IMR-90 (cell line): ENCODE results near the gene MYOM1. TPM values are rescaled to one million over a fixed set of nuclear protein-coding genes. Genes with fewer than 3 reads are reported as not detected.

Experiments used
- ATAC-seq: fragments of 200-7000 bp; cut with Tn5 transposase; 2 replicates; pipeline ENCODE4 v1.9.1; 2020; ENCODE audit warnings: low read depth, mild to moderate bottlenecking, moderate library complexity
- BruUV-seq: library from RNA; stranded (reverse); fragments of 400-500 nt; replicated peaks from 2 replicates; lab custom pipeline; 2021; lab: Mats Ljungman, UMichigan
- CTCF ChIA-PET: fragments of 300-600 bp; formaldehyde crosslinking; extraction: SDS; loops from one replicate; lab custom pipeline; 2021; ENCODE audit warnings: antibody characterized with exemption; lab: Yijun Ruan, JAX
- POLR2A ChIA-PET: fragments of 300-600 bp; sonication (Branson Sonifier 250); formaldehyde crosslinking; loops from one replicate; lab custom pipeline; 2022; ENCODE audit warnings: antibody characterized with exemption; ENCODE audit not compliant: unreplicated experiment; lab: Charles Lee
- DNase-seq: peaks from one replicate; pipeline ENCODE4 v3.0.0; 2013
- H2AFZ ChIP-seq: replicated peaks from 2 replicates; pipeline ENCODE3; 2013; ENCODE audit warnings: low read length, mild to moderate bottlenecking; ENCODE audit not compliant: poor library complexity
- H2AK5ac ChIP-seq: 2 replicates; pipeline ENCODE4 v1.6.1; 2013; ENCODE audit warnings: low read depth, low read length, inconsistent platforms
- H2AK9ac ChIP-seq: replicated peaks from 2 replicates; pipeline ENCODE3; 2013; ENCODE audit warnings: mild to moderate bottlenecking, low read depth, low read length, moderate library complexity; ENCODE audit not compliant: poor library complexity
- H2BK120ac ChIP-seq: 2 replicates; pipeline ENCODE4 v1.6.1; 2013; ENCODE audit warnings: low read depth, low read length, inconsistent platforms
- H2BK15ac ChIP-seq: 3 replicates; pipeline ENCODE4 v1.6.1; 2013; ENCODE audit warnings: low read depth, low read length, inconsistent platforms
- H2BK20ac ChIP-seq: 2 replicates; pipeline ENCODE4 v1.6.1; 2013; ENCODE audit warnings: low read depth, mild to moderate bottlenecking, inconsistent platforms, low read length, moderate library complexity
- H2BK5ac ChIP-seq: 2 replicates; pipeline ENCODE4 v1.6.1; 2013; ENCODE audit warnings: mild to moderate bottlenecking, low read depth, low read length, inconsistent platforms; ENCODE audit not compliant: poor library complexity, severe bottlenecking
- H3K14ac ChIP-seq: replicated peaks from 2 replicates; pipeline ENCODE4 v1.6.1; 2013; ENCODE audit warnings: low read depth, low read length, inconsistent platforms
- H3K18ac ChIP-seq: 2 replicates; pipeline ENCODE4 v1.6.1; 2013; ENCODE audit warnings: low read depth, low read length, control low read depth
- H3K23ac ChIP-seq: 2 replicates; pipeline ENCODE4 v1.6.1; 2013; ENCODE audit warnings: low read depth, low read length, inconsistent platforms
- H3K27ac ChIP-seq: 2 replicates; pipeline ENCODE4 v1.5.1; 2013; ENCODE audit warnings: mild to moderate bottlenecking, control low read depth, low read length; ENCODE audit not compliant: insufficient read depth
- H3K27me3 ChIP-seq: 2 replicates; pipeline ENCODE4 v1.6.1; 2013; ENCODE audit warnings: low read length; ENCODE audit not compliant: control insufficient read depth, insufficient read depth
- H3K36me3 ChIP-seq: 2 replicates; pipeline ENCODE4 v1.6.1; 2013; ENCODE audit warnings: low read length, mixed read lengths; ENCODE audit not compliant: control insufficient read depth, insufficient read depth
- H3K4ac ChIP-seq: 2 replicates; pipeline ENCODE4 v1.6.1; 2013; ENCODE audit warnings: low read depth, low read length, inconsistent platforms
- H3K4me1 ChIP-seq: 2 replicates; pipeline ENCODE4 v1.6.1; 2013; ENCODE audit warnings: low read length, mixed read lengths; ENCODE audit not compliant: control insufficient read depth, insufficient read depth
- H3K4me2 ChIP-seq: 2 replicates; pipeline ENCODE4 v1.6.1; 2013; ENCODE audit warnings: low read depth, mild to moderate bottlenecking, control low read depth, low read length, moderate library complexity
- H3K4me3 ChIP-seq: 2 replicates; pipeline ENCODE4 v1.5.1; 2013; ENCODE audit warnings: low read depth, mild to moderate bottlenecking, control low read depth, low read length, moderate library complexity; ENCODE audit not compliant: insufficient read depth
- H3K56ac ChIP-seq: 2 replicates; pipeline ENCODE4 v1.6.1; 2013; ENCODE audit warnings: low read length, inconsistent platforms; ENCODE audit not compliant: insufficient read depth; ENCODE audit errors: extremely low read depth
- H3K79me1 ChIP-seq, 2 experiments: 2 replicates each; pipeline ENCODE4 v1.6.1; 2013; ENCODE audit warnings: low read length in 2 of 2, inconsistent platforms in 1 of 2, low read depth in 1 of 2
- H3K9ac ChIP-seq: 2 replicates; pipeline ENCODE4 v1.6.1; 2013; ENCODE audit warnings: low read depth, low read length, control low read depth
- H3K9me1 ChIP-seq: 2 replicates; pipeline ENCODE4 v1.6.1; 2013; ENCODE audit warnings: low read length, inconsistent platforms; ENCODE audit not compliant: insufficient read depth
- H3K9me3 ChIP-seq: 2 replicates; pipeline ENCODE4 v1.6.1; 2013; ENCODE audit warnings: low read length; ENCODE audit not compliant: control insufficient read depth, insufficient read depth
- H4K20me1 ChIP-seq: 2 replicates; pipeline ENCODE4 v1.6.1; 2013; ENCODE audit warnings: low read length, inconsistent platforms; ENCODE audit not compliant: insufficient read depth
- H4K5ac ChIP-seq: 2 replicates; pipeline ENCODE4 v1.6.1; 2013; ENCODE audit warnings: mild to moderate bottlenecking, low read depth, low read length, control low read depth
- H4K8ac ChIP-seq, 2 experiments: 2 replicates each; pipeline ENCODE4 v1.6.1; 2013; ENCODE audit warnings: low read depth in 2 of 2, low read length in 2 of 2, control low read depth in 1 of 2, inconsistent platforms in 1 of 2
- H4K91ac ChIP-seq: 2 replicates; pipeline ENCODE4 v1.6.1; 2013; ENCODE audit warnings: low read depth, low read length, inconsistent platforms; ENCODE audit not compliant: insufficient read depth
- BHLHE40 ChIP-seq: fragments of 150-350 bp; IDR thresholded peaks from 2 replicates; pipeline ENCODE4 v1.6.1; 2016; ENCODE audit warnings: mild to moderate bottlenecking, low read depth, low read length
- CEBPB ChIP-seq: IDR thresholded peaks from 2 replicates; pipeline ENCODE4 v1.6.1; 2012; ENCODE audit warnings: low read depth, low read length, improper control_type of control experiment
- CHD1 ChIP-seq: IDR thresholded peaks from 2 replicates; pipeline ENCODE4 v1.6.1; 2012; ENCODE audit warnings: low read depth, low read length, improper control_type of control experiment
- FOS ChIP-seq: fragments of 150-350 bp; IDR thresholded peaks from 2 replicates; pipeline ENCODE4 v1.6.1; 2016; ENCODE audit warnings: low read depth, low read length
- MAFK ChIP-seq: IDR thresholded peaks from 2 replicates; pipeline ENCODE4 v1.6.1; 2012; ENCODE audit warnings: low read depth, low read length, improper control_type of control experiment
- MAZ ChIP-seq: IDR thresholded peaks from 2 replicates; pipeline ENCODE4 v1.6.1; 2012; ENCODE audit warnings: low read depth, mild to moderate bottlenecking, low read length, improper control_type of control experiment, moderate library complexity, borderline replicate concordance
- MXI1 ChIP-seq: IDR thresholded peaks from 2 replicates; pipeline ENCODE4 v1.6.1; 2012; ENCODE audit warnings: low read depth, mild to moderate bottlenecking, low read length, moderate library complexity, borderline replicate concordance
- NFE2L2 ChIP-seq: fragments of 150-350 bp; IDR thresholded peaks from 2 replicates; pipeline ENCODE4 v1.6.1; 2016; ENCODE audit warnings: low read depth, mild to moderate bottlenecking, low read length
- POLR2A ChIP-seq: IDR thresholded peaks from 2 replicates; pipeline ENCODE4 v1.6.1; 2012; ENCODE audit warnings: mild to moderate bottlenecking, low read depth, low read length
- RAD21 ChIP-seq: IDR thresholded peaks from 2 replicates; pipeline ENCODE4 v1.6.1; 2012; ENCODE audit warnings: low read length, improper control_type of control experiment
- RCOR1 ChIP-seq: IDR thresholded peaks from 2 replicates; pipeline ENCODE4 v1.6.1; 2012; ENCODE audit warnings: mild to moderate bottlenecking, low read length, improper control_type of control experiment; ENCODE audit not compliant: insufficient replicate concordance
- RFX5 ChIP-seq: IDR thresholded peaks from 2 replicates; pipeline ENCODE4 v1.8.0; 2012; ENCODE audit warnings: low read depth, mild to moderate bottlenecking, low read length, moderate library complexity
- SMC3 ChIP-seq: fragments of 150-350 bp; IDR thresholded peaks from 2 replicates; pipeline ENCODE4 v1.6.1; 2016; ENCODE audit warnings: low read depth, mild to moderate bottlenecking, antibody characterized with exemption, low read length, moderate library complexity
- USF2 ChIP-seq: fragments of 150-350 bp; IDR thresholded peaks from 2 replicates; pipeline ENCODE4 v1.6.1; 2017; ENCODE audit warnings: mild to moderate bottlenecking, antibody characterized with exemption, low read length, low read depth
- WGBS, 2 experiments: methylation state at CpG; one replicate each; pipeline versions ENCODE4 v1.1.5 to v1.1.7; 2013; ENCODE audit warnings: missing lambda C conversion rate in 2 of 2; ENCODE audit not compliant: insufficient read length in 1 of 2; ENCODE audit errors: extremely low coverage in 2 of 2; 5-methylcytosine and 5-hydroxymethylcytosine counted together
- dilution Hi-C: fragments of 300-500 bp; cut with HindIII; formaldehyde crosslinking; loops from one replicate; pipeline ENCODE4 v1.14.3; 2018; ENCODE audit warnings: low sequenced_read_pairs; ENCODE audit not compliant: unreplicated experiment
- in situ Hi-C: fragments of 300-500 bp; cut with MboI; formaldehyde crosslinking; loops from 3 replicates; pipeline ENCODE4 v1.14.3; 2019; ENCODE audit warnings: low sequenced_read_pairs, inconsistent platforms, mixed read lengths
- intact Hi-C: fragments of 100-400 bp; cut with micrococcal nuclease; formaldehyde crosslinking; loops from 2 replicates; pipeline ENCODE4 v1.10.0; 2022
- polyA plus RNA-seq, 3 experiments: library from polyadenylated mRNA; depleted of rRNA; stranded (reverse); fragments of >200 nt; gene quantifications; 2 replicates each; pipeline ENCODE4 v1.2.3, GENCODE V29; 2012; ENCODE audit warnings: low replicate concordance in 1 of 3
- total RNA-seq: library from RNA; depleted of rRNA; stranded (reverse); fragments of >200 nt; gene quantifications from 2 replicates; pipeline ENCODE4 v1.2.3, GENCODE V29; 2012
- TF ChIP-seq, protein P1 (sequence below): conservative IDR thresholded peaks from 2 replicates; pipeline ENCODE4 v1.5.1; 2012; ENCODE audit warnings: mild to moderate bottlenecking, low read depth, low read length, improper control_type of control experiment
- TF ChIP-seq, protein P2 (sequence below): fragments of 150-350 bp; IDR thresholded peaks from 2 replicates; pipeline ENCODE4 v1.6.1; 2016; ENCODE audit warnings: low read depth, mild to moderate bottlenecking, low read length, moderate library complexity, borderline replicate concordance

Gene MYOM1
- total and polyA plus RNA-seq, 2 of the 4 experiments (the other 2 are of a cell fraction) = under 0.01 to 0.10 TPM

GRCh38 chr18:3223356-3223755, 3.6 kb upstream of the MYOM1 start:
- no peak overlapping the region for H2BK20ac ChIP-seq
- H3K4ac ChIP-seq = no peak overlapping the region
- no peaks in the 10 kb centered on the region for H4K20me1 ChIP-seq
- TF ChIP-seq SMC3 = no peak
- no peak for TF ChIP-seq RAD21
- TF ChIP-seq MAZ = no peak
- no peak for TF ChIP-seq RCOR1
- no peak for TF ChIP-seq CHD1
- no peak for TF ChIP-seq BHLHE40
- TF ChIP-seq, protein P1, sequence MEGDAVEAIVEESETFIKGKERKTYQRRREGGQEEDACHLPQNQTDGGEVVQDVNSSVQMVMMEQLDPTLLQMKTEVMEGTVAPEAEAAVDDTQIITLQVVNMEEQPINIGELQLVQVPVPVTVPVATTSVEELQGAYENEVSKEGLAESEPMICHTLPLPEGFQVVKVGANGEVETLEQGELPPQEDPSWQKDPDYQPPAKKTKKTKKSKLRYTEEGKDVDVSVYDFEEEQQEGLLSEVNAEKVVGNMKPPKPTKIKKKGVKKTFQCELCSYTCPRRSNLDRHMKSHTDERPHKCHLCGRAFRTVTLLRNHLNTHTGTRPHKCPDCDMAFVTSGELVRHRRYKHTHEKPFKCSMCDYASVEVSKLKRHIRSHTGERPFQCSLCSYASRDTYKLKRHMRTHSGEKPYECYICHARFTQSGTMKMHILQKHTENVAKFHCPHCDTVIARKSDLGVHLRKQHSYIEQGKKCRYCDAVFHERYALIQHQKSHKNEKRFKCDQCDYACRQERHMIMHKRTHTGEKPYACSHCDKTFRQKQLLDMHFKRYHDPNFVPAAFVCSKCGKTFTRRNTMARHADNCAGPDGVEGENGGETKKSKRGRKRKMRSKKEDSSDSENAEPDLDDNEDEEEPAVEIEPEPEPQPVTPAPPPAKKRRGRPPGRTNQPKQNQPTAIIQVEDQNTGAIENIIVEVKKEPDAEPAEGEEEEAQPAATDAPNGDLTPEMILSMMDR = no peak
- no peak for TF ChIP-seq FOS
- no peak for TF ChIP-seq POLR2A
- TF ChIP-seq, protein P2, sequence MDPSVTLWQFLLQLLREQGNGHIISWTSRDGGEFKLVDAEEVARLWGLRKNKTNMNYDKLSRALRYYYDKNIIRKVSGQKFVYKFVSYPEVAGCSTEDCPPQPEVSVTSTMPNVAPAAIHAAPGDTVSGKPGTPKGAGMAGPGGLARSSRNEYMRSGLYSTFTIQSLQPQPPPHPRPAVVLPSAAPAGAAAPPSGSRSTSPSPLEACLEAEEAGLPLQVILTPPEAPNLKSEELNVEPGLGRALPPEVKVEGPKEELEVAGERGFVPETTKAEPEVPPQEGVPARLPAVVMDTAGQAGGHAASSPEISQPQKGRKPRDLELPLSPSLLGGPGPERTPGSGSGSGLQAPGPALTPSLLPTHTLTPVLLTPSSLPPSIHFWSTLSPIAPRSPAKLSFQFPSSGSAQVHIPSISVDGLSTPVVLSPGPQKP = no peak
- TF ChIP-seq USF2 = no peak
- no peak for TF ChIP-seq CEBPB
- no peak for TF ChIP-seq NFE2L2
- TF ChIP-seq MXI1 = no peak
- TF ChIP-seq RFX5 = no peak
- no peak for TF ChIP-seq MAFK
- intact Hi-C loops (no loop called here), in situ Hi-C loops (no loop called here), dilution Hi-C loops (no loop called here)
- H3K56ac ChIP-seq = no peak overlapping the region
- DNase-seq (no peak), ATAC-seq (no peak)
- no peak overlapping the region for H3K9ac ChIP-seq
- H3K36me3 ChIP-seq = no peaks in the 10 kb centered on the region
- H3K23ac ChIP-seq = no peak overlapping the region
- no peak overlapping the region for H2BK5ac ChIP-seq
- H2AK9ac ChIP-seq = no peak overlapping the region
- no peak overlapping the region for H3K18ac ChIP-seq
- H2BK15ac ChIP-seq = no peak overlapping the region
- H4K8ac ChIP-seq = no peak overlapping the region
- H2AK5ac ChIP-seq = no peak overlapping the region
- no CpG with 5 or more reads among the region's 1 CpG for WGBS, 2 experiments
- no peaks in the 10 kb centered on the region for H3K79me1 ChIP-seq
- H3K4me3 ChIP-seq = no peak overlapping the region
- no peaks in the 10 kb centered on the region for H3K9me1 ChIP-seq
- no peak overlapping the region for H2BK120ac ChIP-seq
- no peak overlapping the region for H4K5ac ChIP-seq
- H3K14ac ChIP-seq = no peak overlapping the region
- H3K4me1 ChIP-seq = no peaks in the 10 kb centered on the region
- no peak overlapping the region for H3K27ac ChIP-seq
- no peak overlapping the region for H4K91ac ChIP-seq
- no peaks in the 10 kb centered on the region for H3K9me3 ChIP-seq
- no TSS peak for BruUV-seq
- ChIA-PET POLR2A (no interaction called here), CTCF (no interaction called here)
- no peak overlapping the region for H3K4me2 ChIP-seq
- H3K27me3 ChIP-seq = peaks cover 11% of the 10 kb centered on the region
- no peak overlapping the region for H2AFZ ChIP-seq
